Measurements from ENCODE around the gene SHB. TPM values are rescaled to one million over a fixed set of nuclear protein-coding genes. Genes with fewer than 3 reads are reported as not detected.

SHB gene
- total and polyA plus RNA-seq, 2 donors (not counting 3 experiments of a cell fraction or from before 2014, with no cell fraction given), result 13.4 to 24.9 TPM

DNA sequence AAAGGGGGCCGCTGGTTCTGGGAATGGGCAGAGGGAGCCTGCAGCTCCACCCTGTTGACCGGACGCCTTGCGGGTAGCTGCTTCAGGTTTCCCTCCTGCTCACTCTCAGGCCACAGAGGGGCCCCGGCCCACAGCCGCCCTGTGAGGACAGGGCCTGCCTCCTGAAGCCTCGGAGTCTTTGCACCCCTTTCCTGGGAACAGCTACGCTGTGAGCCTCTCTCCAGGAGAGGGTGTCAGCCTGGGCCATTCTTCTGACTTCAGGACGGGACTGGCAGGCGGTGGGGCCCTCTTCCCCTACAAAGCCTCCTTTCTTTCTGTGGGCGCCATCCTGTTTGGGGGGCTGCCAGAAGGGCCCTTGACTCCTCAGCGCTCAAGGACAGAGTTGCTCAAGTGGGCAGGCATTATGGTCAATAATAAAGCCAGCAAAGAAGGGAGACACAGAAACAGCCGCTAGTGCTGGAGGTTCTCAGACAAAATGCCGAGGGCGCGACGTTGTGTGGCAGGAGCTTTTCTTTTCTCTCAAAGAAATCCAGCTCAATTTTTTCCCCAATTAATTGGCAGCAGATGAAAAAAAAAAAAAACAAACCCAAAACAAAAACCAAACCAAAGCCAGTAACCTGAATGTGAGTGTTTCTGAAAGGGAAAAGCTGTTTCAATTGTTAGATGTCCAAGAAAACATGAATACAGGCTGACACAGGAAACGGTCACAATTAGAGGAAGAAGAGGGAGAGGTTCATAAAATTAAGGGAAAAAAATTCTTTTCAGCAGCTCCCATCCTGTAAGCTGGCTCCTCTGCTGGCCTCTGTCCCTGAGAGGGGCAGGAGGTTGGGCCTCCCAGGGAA, 152.3 kb downstream of the SHB start:
- H3K9ac ChIP-seq (replicated peaks; ENCODE audit: extremely low read depth, insufficient read depth, low read length), result peak overlapping the region; percentile 42
- BruUV-seq (replicated peaks), result TSS peak; percentile 12
- H3K4me3 ChIP-seq (replicated peaks in 1 of 3; ENCODE audit: insufficient read depth in 1 of 3, low read depth in 1 of 3, low read length in 3 of 3), result no peak overlapping the region
- H3K9me1 ChIP-seq (replicated peaks; ENCODE audit: control insufficient read depth, extremely low read depth, insufficient read depth, low read length), result no peaks in the 10 kb centered on the region
- TF ChIP-seq GATA2 (IDR thresholded peaks at IDR 0.05; ENCODE audit: insufficient read depth, insufficient read length, low read depth, low read length) (no peak), FOS (IDR thresholded peaks at IDR 0.05; ENCODE audit: borderline replicate concordance, insufficient read depth, low read length) (no peak), POLR2AphosphoS5 (IDR thresholded peaks at IDR 0.05; ENCODE audit: insufficient read depth, low read depth, low read length) (peak; percentile 4)
- H3K4me1 ChIP-seq (ENCODE audit: control insufficient read depth, extremely low read depth, insufficient read depth, low read length), result peaks cover 17% of the 10 kb centered on the region
- H3K79me2 ChIP-seq (ENCODE audit: control insufficient read depth, insufficient read depth, low read length), result no peaks in the 10 kb centered on the region
- H3K36me3 ChIP-seq (ENCODE audit: control insufficient read depth in 2 of 2, extremely low read depth in 1 of 2, insufficient read depth in 2 of 2, low read length in 2 of 2), result peaks cover 0 to 5% of the 10 kb centered on the region in 2 experiments
- dilution Hi-C loops (cut with MboI; ENCODE audit: extremely low pct_ligation_motif_present, low sequenced_read_pairs), result no loop called here
- ChIA-PET POLR2A (interaction anchor here (0.6 to 1.0 kb wide), 5 partner anchors 27 to 418 kb away, joined by 3 to 4 read pairs (median 3); no protein-coding TSS in a partner anchor), CTCF (interaction anchor here (0.6 to 7.3 kb wide), 21 partner anchors 8 to 346 kb away, joined by 3 to 130 read pairs (median 4); partner anchors contain the start of gene SHB)
- intact Hi-C loops (cut with micrococcal nuclease), result loop anchor here (1.0 to 2.0 kb wide), 6 partner anchors 22 to 151 kb away; no protein-coding TSS in a partner anchor
- peak overlapping the region; percentile 78 for H3K27ac ChIP-seq (ENCODE audit: insufficient read depth, low read depth, low read length)
- H2AFZ ChIP-seq (ENCODE audit: low read depth, low read length), result peak overlapping the region; percentile 11
- no peaks in the 10 kb centered on the region for H4K20me1 ChIP-seq (replicated peaks; ENCODE audit: control insufficient read depth, extremely low read depth, insufficient read depth, low read length)
- peak; percentile 98 for FAIRE-seq
- H3K27me3 ChIP-seq (ENCODE audit: control insufficient read depth in 2 of 2, insufficient read depth in 2 of 2, low read length in 2 of 2), result no peaks in the 10 kb centered on the region
- DNase-seq (ENCODE audit: low read depth, low spot score), result peak; percentile 76
- peak overlapping the region; percentile 53 for H3K4me2 ChIP-seq (ENCODE audit: insufficient read depth, low read length)
- no peaks in the 10 kb centered on the region for H3K9me3 ChIP-seq (replicated peaks; ENCODE audit: control insufficient read depth, insufficient read depth, low read length)

- H3K36me3 ChIP-seq (ENCODE audit: control insufficient read depth in 2 of 2, extremely low read depth in 1 of 2, insufficient read depth in 2 of 2, low read length in 2 of 2), result peaks cover 0 to 5% of the 10 kb centered on the region in 2 experiments
- H2AFZ ChIP-seq (ENCODE audit: low read depth, low read length), result no peak overlapping the region
- no peaks in the 10 kb centered on the region for H4K20me1 ChIP-seq (replicated peaks; ENCODE audit: control insufficient read depth, extremely low read depth, insufficient read depth, low read length)
- no peak overlapping the region for H3K27ac ChIP-seq (ENCODE audit: insufficient read depth, low read depth, low read length)
- ChIA-PET POLR2A (no interaction called here), CTCF (interaction anchor here (0.5 to 7.3 kb wide), 12 partner anchors 11 to 347 kb away, joined by 3 to 130 read pairs (median 6); partner anchors contain the start of gene SHB)
- dilution Hi-C loops (cut with MboI; ENCODE audit: extremely low pct_ligation_motif_present, low sequenced_read_pairs), result no loop called here
- no TSS peak for BruUV-seq (replicated peaks)
- no peaks in the 10 kb centered on the region for H3K9me1 ChIP-seq (replicated peaks; ENCODE audit: control insufficient read depth, extremely low read depth, insufficient read depth, low read length)
- no peaks in the 10 kb centered on the region for H3K79me2 ChIP-seq (ENCODE audit: control insufficient read depth, insufficient read depth, low read length)
- DNase-seq (ENCODE audit: low read depth, low spot score), result no peak
- H3K4me3 ChIP-seq (replicated peaks in 1 of 3; ENCODE audit: insufficient read depth in 1 of 3, low read depth in 1 of 3, low read length in 3 of 3), result no peak overlapping the region
- no peak overlapping the region for H3K9ac ChIP-seq (replicated peaks; ENCODE audit: extremely low read depth, insufficient read depth, low read length)
- intact Hi-C loops (cut with micrococcal nuclease), result loop anchor here (1.0 to 2.0 kb wide), 4 partner anchors 53 to 447 kb away; no protein-coding TSS in a partner anchor
- FAIRE-seq, result no peak
- no peaks in the 10 kb centered on the region for H3K9me3 ChIP-seq (replicated peaks; ENCODE audit: control insufficient read depth, insufficient read depth, low read length)
- H3K4me2 ChIP-seq (ENCODE audit: insufficient read depth, low read length), result no peak overlapping the region
- H3K4me1 ChIP-seq (ENCODE audit: control insufficient read depth, extremely low read depth, insufficient read depth, low read length), result peaks cover 17% of the 10 kb centered on the region
- no peaks in the 10 kb centered on the region for H3K27me3 ChIP-seq (ENCODE audit: control insufficient read depth in 2 of 2, insufficient read depth in 2 of 2, low read length in 2 of 2)
- TF ChIP-seq FOS (IDR thresholded peaks at IDR 0.05; ENCODE audit: borderline replicate concordance, insufficient read depth, low read length) (no peak), POLR2A (IDR thresholded peaks at IDR 0.05; ENCODE audit: low read depth, low read length) (no peak)
- TF ChIP-seq, protein P1, sequence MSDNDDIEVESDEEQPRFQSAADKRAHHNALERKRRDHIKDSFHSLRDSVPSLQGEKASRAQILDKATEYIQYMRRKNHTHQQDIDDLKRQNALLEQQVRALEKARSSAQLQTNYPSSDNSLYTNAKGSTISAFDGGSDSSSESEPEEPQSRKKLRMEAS (IDR thresholded peaks at IDR 0.05; ENCODE audit: insufficient read depth, insufficient read length), result no peak
Observed at GRCh38 chr9:37915911-37916470, 153.0 kb downstream of the SHB start.

Measured in endothelial cell of umbilical vein (primary cell).